Left colon (tissue), 2 donors: ENCODE data around the gene JKAMP. TPM values are rescaled to one million over a fixed set of nuclear protein-coding genes. Genes with fewer than 3 reads are reported as not detected.

Source experiments
- ATAC-seq: fragments of 200-7000 bp; cut with Tn5 transposase; one replicate; pipeline ENCODE4 v1.9.1; 2020; ENCODE audit warnings: mild to moderate bottlenecking, moderate library complexity
- DNase-seq, 2 donors: peaks; one replicate each; pipeline ENCODE4 v3.0.0-alpha.2; 2020
- intact Hi-C, 2 donors: fragments of 100-400 bp; cut with DNase I in 1 of 2; cut with micrococcal nuclease in 1 of 2; formaldehyde crosslinking; loops; one replicate each; pipeline versions ENCODE4 v1.11.2 to v1.14.0; 2022; cut with DNase I, micrococcal nuclease
- total RNA-seq, 2 donors: library from RNA; stranded (reverse); fragmentation: NEBNext Ultra II Directional; extraction: Animal tissue kit (Norgen Biotek cat#: 25700); gene quantifications; one replicate each; pipeline ENCODE4 v1.2.1, GENCODE V29; 2021
- donor health status: DM: no; HTN: no; CAD: no.
- donor health status: DM: yes; HTN: yes; CAD: no.

Gene JKAMP
- total RNA-seq, 2 donors from 2014 or later, result 33.6 to 40.8 TPM

DNA sequence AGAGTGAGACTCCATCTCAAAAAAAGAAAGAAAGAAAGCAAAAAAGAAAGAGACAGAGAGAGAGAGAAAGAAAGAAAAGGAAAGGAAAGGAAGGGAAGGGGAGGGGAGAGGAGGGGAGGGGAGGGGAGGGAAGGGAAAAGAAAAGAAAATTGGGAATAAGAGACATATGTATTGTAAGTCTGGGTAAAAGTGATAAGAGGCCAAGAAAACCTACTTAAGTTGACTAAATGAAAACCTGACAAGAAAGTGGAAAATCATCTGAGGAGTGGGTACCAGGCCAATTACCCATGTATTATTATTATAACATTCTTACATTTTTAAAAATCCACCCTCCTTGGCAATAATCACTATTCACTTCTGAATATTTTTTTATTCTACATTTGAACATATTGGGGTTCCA is 46.0 kb downstream of the JKAMP start:
- no peak for ATAC-seq
- DNase-seq, result no peak
- intact Hi-C loops, result no loop called here

DNA sequence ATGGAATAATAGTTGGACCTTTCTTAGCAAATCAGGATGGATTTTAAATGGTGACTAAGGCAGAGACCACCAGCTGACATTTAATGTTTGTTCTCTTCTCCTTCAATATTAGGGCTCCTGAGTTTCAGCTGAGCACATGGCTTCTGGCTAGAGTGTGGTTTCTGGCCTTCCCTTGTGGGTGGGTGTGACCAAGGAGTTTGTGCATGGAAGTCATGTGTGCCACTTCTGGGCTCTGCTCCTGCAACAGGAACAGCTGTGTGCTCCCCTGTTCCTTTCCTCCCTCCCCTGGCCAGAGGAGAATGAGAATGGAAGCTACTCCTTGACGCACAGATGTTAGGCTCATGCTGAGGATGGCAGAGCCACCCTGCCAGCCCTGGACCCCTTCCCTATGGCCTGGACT is 48.1 kb downstream of the JKAMP start:
- ATAC-seq (no peak), DNase-seq (no peak)
- intact Hi-C loops, result no loop called here

DNA sequence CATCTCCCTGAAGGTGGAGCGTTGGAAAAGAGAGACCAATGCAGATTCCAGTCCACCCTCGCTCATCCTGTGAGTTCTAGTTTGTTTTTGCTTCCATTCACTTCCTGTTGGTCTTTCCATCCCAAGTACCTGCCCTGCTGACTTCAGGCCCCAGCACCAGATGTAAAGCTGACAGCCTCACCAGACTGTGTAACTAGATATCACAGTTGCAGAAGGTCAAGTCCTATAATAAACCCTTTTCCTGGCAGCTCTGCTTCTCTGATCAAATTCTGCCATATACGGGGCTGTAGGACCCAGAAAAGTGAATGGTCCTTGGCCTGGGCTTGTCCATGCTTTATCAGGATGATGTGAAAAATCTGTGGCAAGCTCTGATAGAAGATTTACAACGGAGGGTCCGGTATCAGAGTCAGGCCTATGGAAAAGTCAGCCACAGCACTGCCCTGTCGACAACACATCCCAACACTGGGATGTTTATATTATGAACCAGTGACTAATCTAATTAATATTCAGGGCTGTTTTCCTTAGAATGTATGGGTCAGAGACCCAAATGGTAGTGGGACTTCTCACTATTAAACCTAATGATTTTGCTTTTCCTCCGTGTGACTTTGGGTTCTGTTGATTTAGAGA is 50.2 kb downstream of the JKAMP start:
- intact Hi-C loops, result no loop called here
- no peak for DNase-seq

GRCh38 chr14:59537476-59537875 is 53.2 kb downstream of the JKAMP start:
- intact Hi-C loops, result no loop called here
- no peak for ATAC-seq
- no peak for DNase-seq

More for the DNA sequence above, 50.2 kb downstream of the JKAMP start:
- no peak for ATAC-seq

GRCh38 chr14:59538936-59539335 is 54.6 kb downstream of the JKAMP start:
- DNase-seq, result no peak
- no peak for ATAC-seq
- intact Hi-C loops, result no loop called here

DNA sequence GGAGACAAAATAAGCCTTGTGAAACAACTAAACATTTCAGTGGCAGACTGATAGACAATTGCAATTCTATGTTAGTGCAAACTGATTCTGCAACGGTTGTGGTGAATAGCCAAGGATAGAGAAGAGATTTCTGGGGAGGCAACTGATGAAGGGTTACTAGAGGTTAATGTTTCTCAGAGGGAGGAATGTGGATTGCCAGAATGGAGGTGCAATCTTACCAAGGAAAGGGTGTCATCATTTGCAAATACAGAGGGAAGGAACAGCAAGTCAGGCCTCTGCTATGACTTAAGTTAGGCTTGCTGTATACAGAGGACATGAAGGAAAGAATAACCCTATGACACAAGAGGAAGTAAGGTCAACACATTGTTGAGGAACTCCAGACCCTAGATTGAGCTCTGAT is 56.5 kb downstream of the JKAMP start:
- no peak for ATAC-seq
- intact Hi-C loops, result no loop called here
- DNase-seq, result no peak

DNA sequence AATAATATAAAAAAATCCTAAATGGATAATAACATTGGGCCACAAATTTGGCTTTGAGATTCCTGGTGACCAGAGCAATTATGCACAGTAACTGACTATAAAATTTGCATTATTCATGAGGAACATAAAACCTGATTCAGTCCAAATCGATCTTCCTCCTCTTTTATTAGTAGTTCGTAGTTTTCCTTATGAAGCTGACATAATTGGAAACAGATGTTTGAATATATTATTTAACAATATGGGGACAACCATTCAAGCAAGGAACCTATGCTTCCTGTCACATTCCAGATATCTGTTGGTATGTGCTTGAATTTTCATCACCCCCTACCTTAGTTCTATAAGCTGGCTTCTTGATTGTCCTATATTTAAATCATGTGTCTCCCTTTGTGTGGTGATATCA is 57.4 kb downstream of the JKAMP start:
- DNase-seq, result no peak
- no peak for ATAC-seq
- intact Hi-C loops, result no loop called here

- no peak for DNase-seq
- intact Hi-C loops, result no loop called here
- no peak for ATAC-seq
These were observed 59.6 kb downstream of the JKAMP start for GRCh38 chr14:59543873-59544272.

DNA sequence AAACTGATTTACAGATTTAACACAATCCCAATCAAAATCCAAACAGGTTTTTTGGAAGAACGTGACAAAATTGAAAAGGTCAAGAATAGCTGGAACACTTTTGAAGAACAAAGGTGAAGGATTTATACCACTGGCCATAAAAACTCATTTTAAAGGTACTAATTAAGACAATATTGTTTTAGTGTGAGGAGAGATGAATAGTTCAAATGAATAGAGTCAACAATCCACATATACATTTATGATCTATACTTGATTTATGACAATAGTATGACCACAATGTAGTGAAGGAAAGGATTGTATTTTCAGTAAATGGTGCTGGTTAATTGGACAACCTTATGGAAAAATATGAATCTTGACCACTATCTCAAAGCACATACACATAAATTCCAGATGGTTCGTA is 63.0 kb downstream of the JKAMP start:
- intact Hi-C loops, result no loop called here
- DNase-seq (no peak), ATAC-seq (peak; percentile 89)

Other genes starting within 250 kb of the JKAMP start
- gene GPR135, start 19.1 kb upstream of the JKAMP start, total RNA-seq, result 1 to 10 TPM; 1.5 to 2.0 TPM
- 10 to 100 TPM; 13.6 to 16.9 TPM for gene L3HYPDH, start 109 bp upstream of the JKAMP start, total RNA-seq
- gene CCDC175, start 92.3 kb downstream of the JKAMP start, total RNA-seq, result under 1 TPM; 0.42 to 0.79 TPM